ENCODE results near the gene RNF43. TPM values are rescaled to one million over a fixed set of nuclear protein-coding genes. Genes with fewer than 3 reads are reported as not detected.

RNF43 gene
- total and polyA plus RNA-seq, 2 of the 13 experiments (the other 11 are each of a cell fraction or from before 2014, with no cell fraction given): 31.0 to 53.4 TPM

DNA sequence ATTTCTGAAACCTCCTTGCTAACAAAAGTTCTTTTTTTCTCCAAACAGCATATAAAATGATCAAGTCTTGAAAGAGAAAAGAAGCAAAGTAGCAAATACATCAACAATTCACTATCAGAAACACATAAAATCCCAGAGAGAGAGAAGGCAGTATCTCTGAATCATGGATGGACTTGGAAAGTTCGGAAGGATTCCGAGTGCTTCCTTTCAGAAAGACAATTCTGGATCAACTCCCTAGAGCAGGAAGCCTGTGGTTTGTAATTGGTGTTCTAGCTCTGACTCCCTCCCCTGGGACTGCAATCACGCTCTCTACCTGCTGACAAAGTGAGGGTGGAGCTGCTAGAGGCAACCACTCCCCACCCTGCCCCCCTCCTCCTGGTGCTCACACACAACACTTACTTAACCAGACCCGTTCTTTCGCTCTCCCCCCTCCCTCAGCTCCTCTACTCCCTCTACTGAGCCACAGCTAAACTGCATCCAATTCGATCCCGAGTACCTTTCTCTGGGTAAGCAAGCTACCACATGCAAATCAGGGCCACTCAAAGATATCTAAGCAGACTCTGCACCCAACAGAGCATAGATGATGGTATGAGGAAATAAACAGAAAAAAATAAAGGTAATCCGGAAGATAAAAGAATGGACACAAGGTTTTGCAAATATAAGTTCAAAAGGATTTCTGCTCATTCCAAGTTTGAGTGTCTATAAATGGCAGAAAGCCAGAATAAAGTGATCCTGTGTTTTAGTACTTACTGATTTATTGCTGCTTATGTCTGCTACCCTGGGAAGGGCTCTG lies at the start of gene RNF43 (continued):
- TF ChIP-seq, protein P1, sequence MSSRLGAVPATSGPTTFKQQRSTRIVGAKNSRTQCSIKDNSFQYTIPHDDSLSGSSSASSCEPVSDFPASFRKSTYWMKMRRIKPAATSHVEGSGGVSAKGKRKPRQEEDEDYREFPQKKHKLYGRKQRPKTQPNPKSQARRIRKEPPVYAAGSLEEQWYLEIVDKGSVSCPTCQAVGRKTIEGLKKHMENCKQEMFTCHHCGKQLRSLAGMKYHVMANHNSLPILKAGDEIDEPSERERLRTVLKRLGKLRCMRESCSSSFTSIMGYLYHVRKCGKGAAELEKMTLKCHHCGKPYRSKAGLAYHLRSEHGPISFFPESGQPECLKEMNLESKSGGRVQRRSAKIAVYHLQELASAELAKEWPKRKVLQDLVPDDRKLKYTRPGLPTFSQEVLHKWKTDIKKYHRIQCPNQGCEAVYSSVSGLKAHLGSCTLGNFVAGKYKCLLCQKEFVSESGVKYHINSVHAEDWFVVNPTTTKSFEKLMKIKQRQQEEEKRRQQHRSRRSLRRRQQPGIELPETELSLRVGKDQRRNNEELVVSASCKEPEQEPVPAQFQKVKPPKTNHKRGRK (CRISPR knock-in tag; IDR thresholded peaks at IDR 0.05): no peak; the same call in 1 of the 2 replicates
- TF ChIP-seq KAT2B (IDR thresholded peaks at IDR 0.05; ENCODE audit: borderline replicate concordance, low read depth, low read length) (no peak; the same call in 1 of the 2 replicates), SMYD3 (CRISPR knock-in tag; IDR thresholded peaks at IDR 0.05) (peak; percentile 91), ATF4 (CRISPR knock-in tag; IDR thresholded peaks at IDR 0.05) (peak in 1 of 2 experiments; percentile 65; a peak in 2 of 4 replicates), BCL6 (CRISPR knock-in tag; IDR thresholded peaks at IDR 0.05) (peak; percentile 66), ZNF670 (CRISPR knock-in tag; IDR thresholded peaks at IDR 0.05; ENCODE audit: borderline replicate concordance) (peak; percentile 78; the same call in 1 of the 2 replicates), ZFP82 (CRISPR knock-in tag; IDR thresholded peaks at IDR 0.05; ENCODE audit: borderline replicate concordance) (no peak), ZNF20 (CRISPR knock-in tag; IDR thresholded peaks at IDR 0.05) (no peak; the same call in 1 of the 2 replicates), ZKSCAN8 (CRISPR knock-in tag; IDR thresholded peaks at IDR 0.05; ENCODE audit: borderline replicate concordance) (peak; percentile 81; the same call in 1 of the 2 replicates), ZBTB21 (CRISPR knock-in tag; IDR thresholded peaks at IDR 0.05) (no peak), PHF8 (CRISPR knock-in tag; IDR thresholded peaks at IDR 0.05) (peak; percentile 44; the same call in 1 of the 2 replicates), ZNF432 (CRISPR knock-in tag; IDR thresholded peaks at IDR 0.05; ENCODE audit: borderline replicate concordance) (no peak), ZNF253 (CRISPR knock-in tag; IDR thresholded peaks at IDR 0.05; ENCODE audit: borderline replicate concordance) (no peak), ONECUT2 (CRISPR knock-in tag; IDR thresholded peaks at IDR 0.05) (peak; percentile 66; the same call in 1 of the 2 replicates), NFKBIZ (CRISPR knock-in tag; IDR thresholded peaks at IDR 0.05) (peak; percentile 90), ZNF644 (CRISPR knock-in tag; IDR thresholded peaks at IDR 0.05; ENCODE audit: low read depth) (no peak; the same call in none of the 2 replicates), ZNF234 (CRISPR knock-in tag; conservative IDR thresholded peaks at IDR 0.05) (no peak)
- TF ChIP-seq, protein P2, sequence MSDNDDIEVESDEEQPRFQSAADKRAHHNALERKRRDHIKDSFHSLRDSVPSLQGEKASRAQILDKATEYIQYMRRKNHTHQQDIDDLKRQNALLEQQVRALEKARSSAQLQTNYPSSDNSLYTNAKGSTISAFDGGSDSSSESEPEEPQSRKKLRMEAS (IDR thresholded peaks at IDR 0.05): peak; percentile 89
- TF ChIP-seq, protein P3, sequence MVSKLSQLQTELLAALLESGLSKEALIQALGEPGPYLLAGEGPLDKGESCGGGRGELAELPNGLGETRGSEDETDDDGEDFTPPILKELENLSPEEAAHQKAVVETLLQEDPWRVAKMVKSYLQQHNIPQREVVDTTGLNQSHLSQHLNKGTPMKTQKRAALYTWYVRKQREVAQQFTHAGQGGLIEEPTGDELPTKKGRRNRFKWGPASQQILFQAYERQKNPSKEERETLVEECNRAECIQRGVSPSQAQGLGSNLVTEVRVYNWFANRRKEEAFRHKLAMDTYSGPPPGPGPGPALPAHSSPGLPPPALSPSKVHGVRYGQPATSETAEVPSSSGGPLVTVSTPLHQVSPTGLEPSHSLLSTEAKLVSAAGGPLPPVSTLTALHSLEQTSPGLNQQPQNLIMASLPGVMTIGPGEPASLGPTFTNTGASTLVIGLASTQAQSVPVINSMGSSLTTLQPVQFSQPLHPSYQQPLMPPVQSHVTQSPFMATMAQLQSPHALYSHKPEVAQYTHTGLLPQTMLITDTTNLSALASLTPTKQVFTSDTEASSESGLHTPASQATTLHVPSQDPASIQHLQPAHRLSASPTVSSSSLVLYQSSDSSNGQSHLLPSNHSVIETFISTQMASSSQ (IDR thresholded peaks at IDR 0.05; ENCODE audit: low read depth): peak; percentile 54
- TF ChIP-seq, protein P3 (CRISPR knock-in tag; IDR thresholded peaks at IDR 0.05; ENCODE audit: borderline replicate concordance): peak; percentile 90
